Neuronal stem cell (in vitro differentiated cells): ENCODE measurements around the gene SMIM35.
A peak's percentile ranks its signal among the peaks of the same experiment; 100 is the strongest.

Source experiments
- DNase-seq: peaks from one replicate; pipeline ENCODE4 v3.0.0-alpha.2; 2013; ENCODE audit warnings: low spot score
- H2AFZ ChIP-seq: one replicate; pipeline ENCODE4 v1.6.1; 2013; ENCODE audit warnings: mild to moderate bottlenecking, low read length, inconsistent platforms
- H2AK5ac ChIP-seq: 2 replicates; pipeline ENCODE4 v1.6.1; 2013; ENCODE audit warnings: low read depth, mild to moderate bottlenecking, inconsistent platforms, low read length, moderate library complexity, mixed read lengths
- H2BK120ac ChIP-seq: 2 replicates; pipeline ENCODE4 v1.6.1; 2013; ENCODE audit warnings: low read depth, mild to moderate bottlenecking, inconsistent platforms, low read length, moderate library complexity, mixed read lengths
- H2BK12ac ChIP-seq: one replicate; pipeline ENCODE4 v1.6.1; 2013; ENCODE audit warnings: low read length, inconsistent platforms
- H2BK15ac ChIP-seq: 2 replicates; pipeline ENCODE4 v1.6.1; 2013; ENCODE audit warnings: mild to moderate bottlenecking, low read length, inconsistent platforms, mixed read lengths
- H2BK5ac ChIP-seq: one replicate; pipeline ENCODE4 v1.6.1; 2013; ENCODE audit warnings: inconsistent platforms, mild to moderate bottlenecking, low read length, moderate library complexity
- H3K14ac ChIP-seq: one replicate; pipeline ENCODE4 v1.6.1; 2013; ENCODE audit warnings: low read length, inconsistent platforms
- H3K18ac ChIP-seq: 2 replicates; pipeline ENCODE4 v1.6.1; 2013; ENCODE audit warnings: low read length, inconsistent platforms
- H3K23ac ChIP-seq: 2 replicates; pipeline ENCODE4 v1.6.1; 2013; ENCODE audit warnings: low read depth, mild to moderate bottlenecking, mixed read lengths, low read length, inconsistent platforms; ENCODE audit not compliant: poor library complexity
- H3K27ac ChIP-seq: replicated peaks from 3 replicates; pipeline ENCODE4 v1.5.1; 2013; ENCODE audit warnings: low read length, inconsistent platforms
- H3K27me3 ChIP-seq, 3 experiments: 2 replicates each; pipeline ENCODE4 v1.6.1; 2013; ENCODE audit warnings: low read length in 3 of 3, mild to moderate bottlenecking in 2 of 3, inconsistent platforms in 1 of 3, low read depth in 1 of 3, mixed read lengths in 1 of 3, moderate library complexity in 1 of 3; ENCODE audit not compliant: control insufficient read depth in 3 of 3, insufficient read depth in 3 of 3
- H3K36me3 ChIP-seq, 2 donors: replicated peaks in 1 of 2; 2 replicates each; pipeline ENCODE4 v1.6.1; 2013; ENCODE audit warnings: low read length in 2 of 2; ENCODE audit not compliant: control insufficient read depth in 2 of 2, insufficient read depth in 2 of 2
- H3K4ac ChIP-seq: 2 replicates; pipeline ENCODE4 v1.6.1; 2013; ENCODE audit warnings: inconsistent platforms, mild to moderate bottlenecking, low read length, moderate library complexity
- H3K4me1 ChIP-seq, 2 donors: 1 replicate in 1 of 2; 2 replicates in 1 of 2; pipeline ENCODE4 v1.6.1; 2013; ENCODE audit warnings: low read length in 2 of 2, low read depth in 1 of 2; ENCODE audit not compliant: control insufficient read depth in 2 of 2, insufficient read depth in 1 of 2
- H3K4me2 ChIP-seq: one replicate; pipeline ENCODE4 v1.6.1; 2013; ENCODE audit warnings: mild to moderate bottlenecking, low read length, inconsistent platforms; ENCODE audit not compliant: insufficient read depth, poor library complexity, severe bottlenecking
- H3K4me3 ChIP-seq, 2 donors: 2 replicates each; pipeline ENCODE4 v1.5.1; 2013; ENCODE audit warnings: low read length in 2 of 2, mild to moderate bottlenecking in 2 of 2, inconsistent platforms in 1 of 2, moderate library complexity in 1 of 2
- H3K79me1 ChIP-seq: one replicate; pipeline ENCODE4 v1.6.1; 2013; ENCODE audit warnings: low read depth, mild to moderate bottlenecking, inconsistent platforms, low read length, moderate library complexity
- H3K9ac ChIP-seq: one replicate; pipeline ENCODE4 v1.6.1; 2013; ENCODE audit warnings: mild to moderate bottlenecking, low read depth, low read length, inconsistent platforms; ENCODE audit not compliant: poor library complexity
- H3K9me3 ChIP-seq, 2 donors: replicated peaks in 1 of 2; 2 replicates each; pipeline versions ENCODE3 to v1.6.1; 2013; ENCODE audit warnings: low read length in 2 of 2, mild to moderate bottlenecking in 2 of 2, inconsistent platforms in 1 of 2, low read depth in 1 of 2, mixed read lengths in 1 of 2, moderate library complexity in 1 of 2; ENCODE audit not compliant: control insufficient read depth in 2 of 2, insufficient read depth in 1 of 2
- H4K8ac ChIP-seq: one replicate; pipeline ENCODE4 v1.6.1; 2013; ENCODE audit warnings: low read depth, mild to moderate bottlenecking, inconsistent platforms, low read length, moderate library complexity
- H4K91ac ChIP-seq: one replicate; pipeline ENCODE4 v1.6.1; 2013; ENCODE audit warnings: low read length, low read depth, mild to moderate bottlenecking, inconsistent platforms; ENCODE audit not compliant: poor library complexity
- WGBS, 2 donors: extraction: QIAGEN DNeasy Blood & Tissue Kit; methylation state at CpG; one replicate each; pipeline ENCODE4 v1.1.7; 2013; ENCODE audit warnings: missing lambda C conversion rate in 2 of 2, mixed read lengths in 1 of 2; ENCODE audit not compliant: insufficient read length in 2 of 2, insufficient replicate concordance in 1 of 2; ENCODE audit errors: extremely low coverage in 2 of 2; 5-methylcytosine and 5-hydroxymethylcytosine counted together

Gene SMIM35

GRCh38 chr11:118015385-118015841 lies 71.3 kb downstream of the SMIM35 start:
- H4K91ac ChIP-seq = no peak overlapping the region
- H2BK120ac ChIP-seq = no peak overlapping the region
- H2BK15ac ChIP-seq = no peak overlapping the region
- H2AFZ ChIP-seq = no peak overlapping the region
- H3K18ac ChIP-seq = no peak overlapping the region
- no peaks in the 10 kb centered on the region for H3K79me1 ChIP-seq
- no peaks in the 10 kb centered on the region for H3K36me3 ChIP-seq
- H3K27me3 ChIP-seq = peaks cover 0 to 10% (median 0%) of the 10 kb centered on the region in 3 experiments
- H3K14ac ChIP-seq = peak overlapping the region; percentile 92
- no CpG with 5 or more reads among the region's 11 CpGs for WGBS, 2 donors
- H2BK5ac ChIP-seq = no peak overlapping the region
- no peak for DNase-seq
- no peak overlapping the region for H3K4ac ChIP-seq
- no peak overlapping the region for H3K4me2 ChIP-seq
- H3K4me3 ChIP-seq = no peak overlapping the region
- H4K8ac ChIP-seq = no peak overlapping the region
- H3K23ac ChIP-seq = no peak overlapping the region
- no peaks in the 10 kb centered on the region for H3K4me1 ChIP-seq
- H3K9ac ChIP-seq = no peak overlapping the region
- no peak overlapping the region for H2AK5ac ChIP-seq
- H2BK12ac ChIP-seq = no peak overlapping the region
- no peaks in the 10 kb centered on the region for H3K9me3 ChIP-seq
- H3K27ac ChIP-seq = no peak overlapping the region

- Histone ChIP-seq H3K4me3 (no peak overlapping the region), H3K36me3 (no peaks in the 10 kb centered on the region), H3K23ac (no peak overlapping the region), H2AFZ (no peak overlapping the region), H4K91ac (no peak overlapping the region), H3K14ac (no peak overlapping the region), H3K18ac (no peak overlapping the region), H2BK15ac (no peak overlapping the region), H3K79me1 (no peaks in the 10 kb centered on the region), H3K4me1 (no peaks in the 10 kb centered on the region), H3K4me2 (no peak overlapping the region), H2AK5ac (no peak overlapping the region), H3K27me3 (peaks cover 0 to 10% (median 0%) of the 10 kb centered on the region in 3 experiments), H2BK120ac (no peak overlapping the region), H3K4ac (no peak overlapping the region), H2BK5ac (no peak overlapping the region), H3K9me3 (no peaks in the 10 kb centered on the region), H3K9ac (no peak overlapping the region), H2BK12ac (no peak overlapping the region), H3K27ac (no peak overlapping the region), H4K8ac (no peak overlapping the region)
- no peak for DNase-seq
- no CpG with 5 or more reads among the region's 3 CpGs for WGBS, 2 donors
Observed at GRCh38 chr11:118014022-118014421, 72.7 kb downstream of the SMIM35 start.

GRCh38 chr11:118012083-118012669 lies 74.6 kb downstream of the SMIM35 start:
- no peak overlapping the region for H4K8ac ChIP-seq
- H3K9ac ChIP-seq = no peak overlapping the region
- H3K4ac ChIP-seq = no peak overlapping the region
- H3K27me3 ChIP-seq = peaks cover 0 to 15% (median 0%) of the 10 kb centered on the region in 3 experiments
- H3K4me1 ChIP-seq = no peaks in the 10 kb centered on the region
- no CpG with 5 or more reads among the region's 7 CpGs for whole genome bisulfite sequencing, 2 donors
- H2AFZ ChIP-seq = no peak overlapping the region
- no peaks in the 10 kb centered on the region for H3K79me1 ChIP-seq
- no peak overlapping the region for H2BK5ac ChIP-seq
- DNase-seq = no peak
- H3K18ac ChIP-seq = peak overlapping the region; percentile 9
- no peak overlapping the region for H2BK15ac ChIP-seq
- H4K91ac ChIP-seq = no peak overlapping the region
- no peak overlapping the region for H2BK12ac ChIP-seq
- no peak overlapping the region for H2AK5ac ChIP-seq
- H3K4me3 ChIP-seq = no peak overlapping the region
- H3K23ac ChIP-seq = no peak overlapping the region
- H3K14ac ChIP-seq = no peak overlapping the region
- H3K9me3 ChIP-seq = no peaks in the 10 kb centered on the region
- H2BK120ac ChIP-seq = no peak overlapping the region
- no peak overlapping the region for H3K27ac ChIP-seq
- H3K4me2 ChIP-seq = no peak overlapping the region
- no peaks in the 10 kb centered on the region for H3K36me3 ChIP-seq

- H3K36me3 ChIP-seq = no peaks in the 10 kb centered on the region
- H3K9ac ChIP-seq = no peak overlapping the region
Observed at GRCh38 chr11:118010738-118011461, 75.9 kb downstream of the SMIM35 start.

More at GRCh38 chr11:118010738-118011461, 75.9 kb downstream of the SMIM35 start:
- peaks cover 0 to 15% (median 0%) of the 10 kb centered on the region in 3 experiments for H3K27me3 ChIP-seq
- no peaks in the 10 kb centered on the region for H3K4me1 ChIP-seq
- H3K23ac ChIP-seq = no peak overlapping the region
- no peak overlapping the region for H3K4ac ChIP-seq
- H2AK5ac ChIP-seq = no peak overlapping the region
- H4K8ac ChIP-seq = no peak overlapping the region
- H2BK5ac ChIP-seq = no peak overlapping the region
- H2AFZ ChIP-seq = no peak overlapping the region
- WGBS, 2 donors = no CpG with 5 or more reads among the region's 21 CpGs
- H3K18ac ChIP-seq = no peak overlapping the region
- H3K14ac ChIP-seq = no peak overlapping the region
- H3K9me3 ChIP-seq = no peaks in the 10 kb centered on the region
- H3K79me1 ChIP-seq = no peaks in the 10 kb centered on the region
- peak overlapping the region; percentile 2 for H2BK12ac ChIP-seq
- H3K27ac ChIP-seq = no peak overlapping the region
- peak overlapping the region; percentile 32 for H2BK15ac ChIP-seq
- H4K91ac ChIP-seq = no peak overlapping the region
- no peak overlapping the region for H3K4me2 ChIP-seq
- H2BK120ac ChIP-seq = no peak overlapping the region
- DNase-seq = no peak
- H3K4me3 ChIP-seq = no peak overlapping the region
